Measurements from ENCODE around the gene PDE11A. TPM values are rescaled to one million over a fixed set of nuclear protein-coding genes. Genes with fewer than 3 reads are reported as not detected.

Gene PDE11A
- total RNA-seq, 4 donors from 2014 or later, result 0.82 to 16.2 (median 4.3) TPM

DNA sequence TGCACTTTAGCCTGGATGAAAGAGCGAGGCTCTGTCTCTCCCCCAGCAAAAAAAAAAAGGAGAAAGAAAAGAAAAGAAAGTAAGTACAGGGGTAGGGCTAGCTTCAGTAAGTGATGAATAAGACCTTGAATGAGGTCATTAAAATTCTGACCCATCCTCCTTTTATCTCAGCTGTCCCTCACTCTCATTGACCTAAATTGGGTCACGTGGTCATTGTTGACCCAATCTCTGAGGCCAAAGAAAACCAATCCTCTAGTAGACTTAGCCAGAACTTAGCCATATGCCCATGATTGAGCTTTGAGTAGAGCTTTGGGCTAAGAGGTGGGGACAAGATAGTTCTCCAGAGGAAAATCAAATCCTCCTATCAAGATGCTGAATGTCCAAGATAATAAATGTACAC lies 149.3 kb downstream of the PDE11A start:
- in situ Hi-C loops (cut with MboI; ENCODE audit: low sequenced_read_pairs in 4 of 4), result no loop called here
- H3K4me3 ChIP-seq, result no peak overlapping the region
- ATAC-seq, result no peak
- no peak for DNase-seq
- no peaks in the 10 kb centered on the region for H3K4me1 ChIP-seq
- H3K27me3 ChIP-seq, result no peaks in the 10 kb centered on the region
- intact Hi-C loops (cut with DNase I; ENCODE audit: low total_unique reads), result no loop called here
- H3K27ac ChIP-seq, result no peak overlapping the region
- H3K36me3 ChIP-seq, result no peaks in the 10 kb centered on the region
- no peaks in the 10 kb centered on the region for H3K9me3 ChIP-seq
- TF ChIP-seq, protein P1, sequence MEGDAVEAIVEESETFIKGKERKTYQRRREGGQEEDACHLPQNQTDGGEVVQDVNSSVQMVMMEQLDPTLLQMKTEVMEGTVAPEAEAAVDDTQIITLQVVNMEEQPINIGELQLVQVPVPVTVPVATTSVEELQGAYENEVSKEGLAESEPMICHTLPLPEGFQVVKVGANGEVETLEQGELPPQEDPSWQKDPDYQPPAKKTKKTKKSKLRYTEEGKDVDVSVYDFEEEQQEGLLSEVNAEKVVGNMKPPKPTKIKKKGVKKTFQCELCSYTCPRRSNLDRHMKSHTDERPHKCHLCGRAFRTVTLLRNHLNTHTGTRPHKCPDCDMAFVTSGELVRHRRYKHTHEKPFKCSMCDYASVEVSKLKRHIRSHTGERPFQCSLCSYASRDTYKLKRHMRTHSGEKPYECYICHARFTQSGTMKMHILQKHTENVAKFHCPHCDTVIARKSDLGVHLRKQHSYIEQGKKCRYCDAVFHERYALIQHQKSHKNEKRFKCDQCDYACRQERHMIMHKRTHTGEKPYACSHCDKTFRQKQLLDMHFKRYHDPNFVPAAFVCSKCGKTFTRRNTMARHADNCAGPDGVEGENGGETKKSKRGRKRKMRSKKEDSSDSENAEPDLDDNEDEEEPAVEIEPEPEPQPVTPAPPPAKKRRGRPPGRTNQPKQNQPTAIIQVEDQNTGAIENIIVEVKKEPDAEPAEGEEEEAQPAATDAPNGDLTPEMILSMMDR (IDR thresholded peaks at IDR 0.05 in 4 of 5, conservative IDR thresholded peaks at IDR 0.05 in 1 of 5), result no peak
- no peak for TF ChIP-seq POLR2A (IDR thresholded peaks at IDR 0.05)

DNA sequence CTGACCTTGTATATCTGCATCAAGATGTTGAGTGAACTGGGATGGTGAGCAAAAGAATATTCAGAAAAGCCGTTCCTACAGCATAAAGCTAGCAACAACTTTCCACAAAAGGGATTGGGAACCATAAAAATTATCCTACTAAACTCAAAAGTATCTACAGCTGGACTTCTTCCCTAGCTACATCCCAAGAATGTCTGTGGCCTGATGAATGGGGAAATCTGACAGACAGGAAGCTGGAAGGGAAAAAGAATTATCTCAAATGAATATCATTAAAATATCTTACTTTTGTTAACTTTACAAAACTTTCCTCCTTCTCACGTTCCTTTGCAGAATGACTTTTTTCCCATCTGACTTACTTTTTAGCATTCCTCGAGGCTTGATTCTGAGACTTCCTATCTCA lies 150.9 kb downstream of the PDE11A start:
- ATAC-seq (no peak), DNase-seq (no peak)
- H3K9me3 ChIP-seq, result no peaks in the 10 kb centered on the region
- no peaks in the 10 kb centered on the region for H3K27me3 ChIP-seq
- in situ Hi-C loops (cut with MboI; ENCODE audit: low sequenced_read_pairs in 4 of 4), result no loop called here
- H3K4me1 ChIP-seq, result peaks cover 0 to 3% of the 10 kb centered on the region in 2 donors
- no peak overlapping the region for H3K4me3 ChIP-seq
- no peak overlapping the region for H3K27ac ChIP-seq
- TF ChIP-seq POLR2A (IDR thresholded peaks at IDR 0.05), result no peak
- TF ChIP-seq, protein P1 (IDR thresholded peaks at IDR 0.05 in 4 of 5, conservative IDR thresholded peaks at IDR 0.05 in 1 of 5), result no peak
- intact Hi-C loops (cut with DNase I; ENCODE audit: low total_unique reads), result no loop called here
- H3K36me3 ChIP-seq, result no peaks in the 10 kb centered on the region

DNA sequence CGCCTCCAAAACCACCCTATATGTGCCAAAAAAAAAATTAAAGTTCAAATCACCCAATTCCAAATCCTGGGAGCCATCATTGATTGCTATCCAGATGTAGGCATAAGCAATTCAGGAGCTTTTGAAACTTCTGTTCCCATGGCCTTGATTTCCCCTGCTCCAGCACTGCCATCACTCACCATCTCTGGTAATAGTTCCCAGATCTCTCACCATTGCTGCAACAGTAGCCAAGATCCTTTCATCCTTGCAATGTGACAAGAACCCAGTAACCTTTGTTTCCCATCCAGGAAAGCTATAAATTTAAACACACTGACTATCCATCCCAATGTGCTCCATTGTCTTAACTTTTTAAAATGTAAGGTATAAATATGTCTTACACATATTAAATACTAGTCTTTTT lies 155.4 kb downstream of the PDE11A start:
- H3K9me3 ChIP-seq, result no peaks in the 10 kb centered on the region
- H3K4me3 ChIP-seq, result no peak overlapping the region
- H3K36me3 ChIP-seq, result no peaks in the 10 kb centered on the region
- no peak for TF ChIP-seq POLR2A (IDR thresholded peaks at IDR 0.05)
- TF ChIP-seq, protein P1 (IDR thresholded peaks at IDR 0.05 in 4 of 5, conservative IDR thresholded peaks at IDR 0.05 in 1 of 5), result no peak
- no peak for DNase-seq
- no peaks in the 10 kb centered on the region for H3K27me3 ChIP-seq
- peaks cover 21 to 25% of the 10 kb centered on the region in 2 donors for H3K4me1 ChIP-seq
- ATAC-seq, result no peak
- in situ Hi-C loops (cut with MboI; ENCODE audit: low sequenced_read_pairs in 4 of 4) (no loop called here), intact Hi-C loops (cut with DNase I; ENCODE audit: low total_unique reads) (no loop called here)
- H3K27ac ChIP-seq, result no peak overlapping the region

DNA sequence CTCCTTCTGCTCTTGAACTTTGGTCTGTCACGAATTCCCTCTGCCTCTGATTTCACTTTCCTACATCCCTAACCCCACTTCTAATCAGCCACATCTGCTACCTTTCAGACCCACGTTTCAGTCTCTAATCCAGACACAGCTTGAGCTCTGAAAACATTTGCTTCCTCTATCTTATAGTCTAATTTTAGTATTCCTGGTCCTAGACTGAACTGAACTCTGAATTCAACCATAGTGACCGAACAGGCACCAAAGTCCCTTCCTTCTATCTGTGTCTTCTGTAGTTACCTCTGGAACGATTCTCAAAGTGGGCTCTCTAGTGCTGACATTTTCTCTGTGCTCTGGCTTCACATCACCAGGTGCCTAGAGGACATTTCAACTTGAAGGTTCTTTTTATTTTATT lies 156.2 kb downstream of the PDE11A start:
- in situ Hi-C loops (cut with MboI; ENCODE audit: low sequenced_read_pairs in 4 of 4) (no loop called here), intact Hi-C loops (cut with DNase I; ENCODE audit: low total_unique reads) (no loop called here)
- no peak for ATAC-seq
- no peak for DNase-seq
- no peaks in the 10 kb centered on the region for H3K9me3 ChIP-seq
- H3K4me3 ChIP-seq, result no peak overlapping the region
- TF ChIP-seq POLR2A (IDR thresholded peaks at IDR 0.05), result no peak
- TF ChIP-seq, protein P1 (IDR thresholded peaks at IDR 0.05 in 4 of 5, conservative IDR thresholded peaks at IDR 0.05 in 1 of 5), result no peak
- no peak overlapping the region for H3K27ac ChIP-seq
- no peaks in the 10 kb centered on the region for H3K27me3 ChIP-seq
- no peaks in the 10 kb centered on the region for H3K36me3 ChIP-seq
- peaks cover 21 to 25% of the 10 kb centered on the region in 2 donors for H3K4me1 ChIP-seq

DNA sequence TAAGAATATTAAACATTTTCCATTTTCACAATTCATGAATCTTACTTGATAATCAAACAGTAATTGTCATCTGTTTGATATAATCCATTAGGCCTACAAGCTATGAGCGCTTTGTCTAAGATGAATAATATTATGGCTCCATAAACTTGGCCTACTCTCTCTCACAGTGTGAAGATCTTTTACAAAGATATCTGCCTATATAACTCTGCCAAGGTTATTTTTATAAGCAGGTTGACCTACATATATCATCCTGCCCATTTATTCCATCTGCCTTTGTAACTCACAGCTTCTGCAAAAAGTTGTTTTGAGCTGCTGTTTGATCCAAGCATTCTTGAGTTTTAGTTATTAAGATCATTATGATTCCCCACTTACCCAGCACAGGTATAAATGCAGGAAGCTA lies 158.3 kb downstream of the PDE11A start:
- Histone ChIP-seq H3K9me3 (no peaks in the 10 kb centered on the region), H3K27me3 (no peaks in the 10 kb centered on the region), H3K4me1 (peaks cover 21 to 25% of the 10 kb centered on the region in 2 donors), H3K4me3 (no peak overlapping the region), H3K36me3 (no peaks in the 10 kb centered on the region), H3K27ac (peak overlapping the region in 1 of 4 donors; percentile 66)
- ATAC-seq, result peak; percentile 75 to 97
- in situ Hi-C loops (cut with MboI; ENCODE audit: low sequenced_read_pairs in 4 of 4), result no loop called here
- intact Hi-C loops (cut with DNase I; ENCODE audit: low total_unique reads), result no loop called here
- DNase-seq, result no peak
- no peak for TF ChIP-seq POLR2A (IDR thresholded peaks at IDR 0.05)
- TF ChIP-seq, protein P1 (IDR thresholded peaks at IDR 0.05 in 4 of 5, conservative IDR thresholded peaks at IDR 0.05 in 1 of 5), result no peak
